Natural killer cell (primary cell): Measurements from ENCODE around the gene LANCL1. TPM values are rescaled to one million over a fixed set of nuclear protein-coding genes. Genes with fewer than 3 reads are reported as not detected.

Experiments
- ATAC-seq, 3 donors: fragments of 150-1000 bp in 2 of 3; fragments of 200-7000 bp in 1 of 3; cut with Tn5 transposase; 1 replicate in 1 of 3; 2 replicates in 2 of 3; pipeline ENCODE4 v1.10.0; 2021; ENCODE audit warnings: mild to moderate bottlenecking in 2 of 3, moderate library complexity in 2 of 3
- DNase-seq, 2 donors: peaks; one replicate each; pipeline versions ENCODE4 v3.0.0 to v3.0.0-alpha.2; 2013 to 2021; ENCODE audit warnings: mixed read lengths in 1 of 2
- H3K27ac ChIP-seq: one replicate; pipeline ENCODE4 v1.5.1; 2013; ENCODE audit warnings: mild to moderate bottlenecking, low read length
- H3K27me3 ChIP-seq: one replicate; pipeline ENCODE4 v1.6.1; 2013; ENCODE audit warnings: low read length; ENCODE audit not compliant: control insufficient read depth, insufficient read depth
- H3K36me3 ChIP-seq: one replicate; pipeline ENCODE4 v1.6.1; 2013; ENCODE audit warnings: low read length; ENCODE audit not compliant: control insufficient read depth, insufficient read depth
- H3K4me1 ChIP-seq: one replicate; pipeline ENCODE4 v1.6.1; 2013; ENCODE audit warnings: low read length; ENCODE audit not compliant: control insufficient read depth, insufficient read depth
- H3K4me3 ChIP-seq: one replicate; pipeline ENCODE4 v1.5.1; 2013; ENCODE audit warnings: low read length
- H3K9me3 ChIP-seq: one replicate; pipeline ENCODE4 v1.6.1; 2013; ENCODE audit warnings: low read length; ENCODE audit not compliant: control insufficient read depth, insufficient read depth
- H3K27ac Mint-ChIP-seq, 2 donors: one replicate each; pipeline ENCODE4 v1.8.0; 2022; ENCODE audit warnings: mild to moderate bottlenecking in 2 of 2, mixed read lengths in 2 of 2, moderate library complexity in 1 of 2
- H3K27me3 Mint-ChIP-seq, 2 donors: one replicate each; pipeline ENCODE4 v1.8.0; 2022; ENCODE audit warnings: low read depth in 2 of 2, mixed read lengths in 2 of 2
- H3K36me3 Mint-ChIP-seq: one replicate; pipeline ENCODE4 v1.8.0; 2022; ENCODE audit warnings: mixed read lengths
- H3K4me1 Mint-ChIP-seq, 2 donors: one replicate each; pipeline ENCODE4 v1.8.0; 2022; ENCODE audit warnings: mixed read lengths in 2 of 2
- H3K4me3 Mint-ChIP-seq: one replicate; pipeline ENCODE4 v1.8.0; 2022; ENCODE audit warnings: mild to moderate bottlenecking, moderate library complexity, mixed read lengths
- H3K9me3 Mint-ChIP-seq, 2 donors: one replicate each; pipeline ENCODE4 v1.8.0; 2022; ENCODE audit warnings: mixed read lengths in 2 of 2
- WGBS: methylation state at CpG from one replicate; pipeline ENCODE4 v1.1.7; 2013; ENCODE audit warnings: missing lambda C conversion rate; ENCODE audit not compliant: insufficient coverage; 5-methylcytosine and 5-hydroxymethylcytosine counted together
- intact Hi-C: fragments of 100-400 bp; cut with micrococcal nuclease; formaldehyde crosslinking; loops from one replicate; pipeline ENCODE4 v1.14.2; 2022
- total RNA-seq, 4 donors: library from RNA; stranded (reverse); fragments of 120-200 nt in 1 of 4; gene quantifications; one replicate each; pipeline versions ENCODE4 v1.2.3 to v1.2.4, GENCODE V29; 2013 to 2022
- TF ChIP-seq, protein P1 (sequence below): fragments of 200-600 bp; IDR thresholded peaks from one replicate; pipeline ENCODE4 v1.8.0; 2022; ENCODE audit warnings: antibody characterized with exemption

Gene LANCL1
- total RNA-seq, 3 donors from 2014 or later (not counting 1 experiment from before 2014, with no cell fraction given) = 21.0 to 27.0 (median 24.4) TPM

DNA sequence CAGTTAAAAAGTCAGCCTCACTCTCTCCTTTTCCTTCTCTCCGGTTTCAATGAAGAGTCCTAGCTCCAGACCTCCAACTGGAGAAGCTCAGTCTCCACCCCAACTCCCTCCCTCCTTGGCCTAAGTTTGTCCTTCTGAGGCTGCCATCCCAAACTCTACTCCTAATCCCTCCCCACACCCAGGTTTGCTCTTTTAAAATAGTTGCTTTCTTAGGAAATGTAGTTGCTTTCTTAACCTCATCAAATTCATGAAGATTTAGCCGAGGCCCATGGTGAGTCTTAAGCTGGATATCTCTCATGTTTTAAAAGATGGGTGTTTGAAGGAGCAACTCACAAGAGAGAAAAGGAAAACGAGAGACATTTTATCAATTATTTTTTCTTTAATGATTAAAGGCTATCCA is 937 bp upstream of the LANCL1 start:
- intact Hi-C loops = loop anchor here (5.0 kb wide), 1 partner anchor 305 kb away; the partner anchor contains the start of gene KANSL1L
- Mint-ChIP-seq H3K36me3 (no peaks in the 10 kb centered on the region), H3K4me3 (peak overlapping the region; percentile 98), H3K27ac (peak overlapping the region; percentile 91 to 99), H3K4me1 (peaks cover 52 to 60% of the 10 kb centered on the region in 2 donors), H3K27me3 (no peaks in the 10 kb centered on the region), H3K9me3 (no peaks in the 10 kb centered on the region)
- WGBS = 96% methylated on average over 2 of the region's 3 CpGs
- Histone ChIP-seq H3K27me3 (no peaks in the 10 kb centered on the region), H3K4me1 (peaks cover 21% of the 10 kb centered on the region), H3K36me3 (peaks cover 4% of the 10 kb centered on the region), H3K27ac (peak overlapping the region; percentile 87), H3K4me3 (peak overlapping the region; percentile 84), H3K9me3 (no peaks in the 10 kb centered on the region)
- ATAC-seq (no peak), DNase-seq (peak in 1 of 2 donors; percentile 37)
- TF ChIP-seq, protein P1, sequence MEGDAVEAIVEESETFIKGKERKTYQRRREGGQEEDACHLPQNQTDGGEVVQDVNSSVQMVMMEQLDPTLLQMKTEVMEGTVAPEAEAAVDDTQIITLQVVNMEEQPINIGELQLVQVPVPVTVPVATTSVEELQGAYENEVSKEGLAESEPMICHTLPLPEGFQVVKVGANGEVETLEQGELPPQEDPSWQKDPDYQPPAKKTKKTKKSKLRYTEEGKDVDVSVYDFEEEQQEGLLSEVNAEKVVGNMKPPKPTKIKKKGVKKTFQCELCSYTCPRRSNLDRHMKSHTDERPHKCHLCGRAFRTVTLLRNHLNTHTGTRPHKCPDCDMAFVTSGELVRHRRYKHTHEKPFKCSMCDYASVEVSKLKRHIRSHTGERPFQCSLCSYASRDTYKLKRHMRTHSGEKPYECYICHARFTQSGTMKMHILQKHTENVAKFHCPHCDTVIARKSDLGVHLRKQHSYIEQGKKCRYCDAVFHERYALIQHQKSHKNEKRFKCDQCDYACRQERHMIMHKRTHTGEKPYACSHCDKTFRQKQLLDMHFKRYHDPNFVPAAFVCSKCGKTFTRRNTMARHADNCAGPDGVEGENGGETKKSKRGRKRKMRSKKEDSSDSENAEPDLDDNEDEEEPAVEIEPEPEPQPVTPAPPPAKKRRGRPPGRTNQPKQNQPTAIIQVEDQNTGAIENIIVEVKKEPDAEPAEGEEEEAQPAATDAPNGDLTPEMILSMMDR = no peak

DNA sequence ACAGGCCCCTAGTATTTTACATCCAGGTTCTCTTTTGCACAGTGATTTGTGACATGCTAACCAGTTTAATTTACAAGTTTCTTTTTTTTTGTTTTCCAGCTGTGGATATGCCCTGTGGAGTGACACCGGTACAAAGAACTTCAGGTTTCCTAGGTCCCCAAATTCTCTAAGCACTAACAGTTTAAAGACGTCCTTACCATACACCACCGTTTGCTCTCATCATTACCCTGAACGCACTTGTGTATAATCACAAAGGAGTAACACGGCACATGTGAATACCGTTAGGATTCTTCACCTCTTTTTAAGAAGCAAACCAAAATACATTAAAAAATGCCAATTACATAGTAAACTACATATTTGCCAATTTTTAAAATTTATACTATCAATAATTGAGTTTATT is 853 bp downstream of the LANCL1 start:
- intact Hi-C loops = loop anchor here (5.0 kb wide), 1 partner anchor 303 kb away; the partner anchor contains the start of gene KANSL1L
- Mint-ChIP-seq H3K36me3 (peaks cover 10% of the 10 kb centered on the region), H3K27me3 (no peaks in the 10 kb centered on the region), H3K4me1 (peaks cover 52 to 69% of the 10 kb centered on the region in 2 donors), H3K27ac (peak overlapping the region; percentile 91 to 99), H3K4me3 (peak overlapping the region; percentile 85), H3K9me3 (no peaks in the 10 kb centered on the region)
- DNase-seq = peak in 1 of 2 donors; percentile 23
- WGBS = 45% methylated on average over 6 of the region's 6 CpGs
- peak overlapping the region; percentile 84 for H3K4me3 ChIP-seq
- no peaks in the 10 kb centered on the region for H3K9me3 ChIP-seq
- TF ChIP-seq, protein P1 = no peak
- H3K4me1 ChIP-seq = peaks cover 21% of the 10 kb centered on the region
- H3K27ac ChIP-seq = peak overlapping the region; percentile 49
- no peak for ATAC-seq
- H3K36me3 ChIP-seq = peaks cover 14% of the 10 kb centered on the region
- H3K27me3 ChIP-seq = no peaks in the 10 kb centered on the region

DNA sequence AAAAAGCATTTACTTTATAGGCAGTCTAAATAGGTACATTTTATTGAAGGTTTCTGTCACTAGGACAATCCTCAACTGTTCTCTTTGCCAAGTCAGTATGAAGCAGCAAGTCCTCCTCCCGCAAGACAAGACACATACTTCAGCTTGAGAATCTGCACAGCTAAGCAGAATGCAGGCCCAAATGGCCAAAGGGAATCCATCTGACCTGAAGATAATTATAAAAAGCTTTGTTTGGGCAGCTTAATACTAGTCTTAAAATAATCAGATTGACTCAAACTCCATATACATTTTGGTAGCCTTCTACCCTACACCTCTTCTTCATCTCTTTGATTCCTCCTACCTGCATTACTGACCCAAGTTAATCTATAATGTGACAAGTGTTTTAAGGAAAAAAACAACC is 1.8 kb downstream of the LANCL1 start:
- Histone ChIP-seq H3K36me3 (peaks cover 20% of the 10 kb centered on the region), H3K27ac (peak overlapping the region; percentile 3), H3K4me1 (peaks cover 16% of the 10 kb centered on the region), H3K27me3 (no peaks in the 10 kb centered on the region), H3K4me3 (no peak overlapping the region), H3K9me3 (no peaks in the 10 kb centered on the region)
- intact Hi-C loops = loop anchor here (5.0 kb wide), 1 partner anchor 302 kb away; the partner anchor contains the start of gene KANSL1L
- peaks cover 10% of the 10 kb centered on the region for H3K36me3 Mint-ChIP-seq
- H3K9me3 Mint-ChIP-seq = no peaks in the 10 kb centered on the region
- peak overlapping the region; percentile 69 for H3K4me3 Mint-ChIP-seq
- H3K4me1 Mint-ChIP-seq = peaks cover 43 to 61% of the 10 kb centered on the region in 2 donors
- WGBS = 93% methylated on average over 1 of the region's 1 CpG
- peak overlapping the region; percentile 91 to 99 for H3K27ac Mint-ChIP-seq
- peak in 1 of 2 donors; percentile 20 for DNase-seq
- no peaks in the 10 kb centered on the region for H3K27me3 Mint-ChIP-seq
- TF ChIP-seq, protein P1 = no peak
- no peak for ATAC-seq

DNA sequence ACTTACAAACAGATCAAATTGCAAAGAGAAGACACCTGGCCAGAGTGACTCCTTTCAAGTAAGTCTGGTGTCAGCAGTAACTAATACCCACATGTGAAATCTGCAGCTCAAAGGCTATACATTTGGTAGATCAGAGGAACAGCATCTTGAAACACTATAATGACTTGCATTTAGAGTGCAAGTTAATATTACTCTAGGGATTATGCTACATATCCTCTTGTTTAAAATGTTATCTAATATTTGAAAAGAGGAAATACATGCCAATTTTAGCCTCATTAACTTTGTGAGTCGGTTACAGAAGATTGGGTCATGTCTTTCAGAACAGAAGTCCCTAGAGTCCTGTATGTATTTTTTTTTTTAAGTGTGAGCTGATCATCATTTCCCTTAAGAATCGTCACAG is 15.2 kb downstream of the LANCL1 start:
- H3K27ac Mint-ChIP-seq = no peak overlapping the region
- 80% methylated on average over 1 of the region's 2 CpGs for WGBS

More for the DNA sequence above, 15.2 kb downstream of the LANCL1 start:
- Histone ChIP-seq H3K27ac (no peak overlapping the region), H3K4me1 (no peaks in the 10 kb centered on the region), H3K9me3 (no peaks in the 10 kb centered on the region), H3K36me3 (peaks cover 34% of the 10 kb centered on the region), H3K4me3 (no peak overlapping the region), H3K27me3 (no peaks in the 10 kb centered on the region)
- H3K36me3 Mint-ChIP-seq = peaks cover 14% of the 10 kb centered on the region
- H3K4me3 Mint-ChIP-seq = no peak overlapping the region
- DNase-seq (no peak), ATAC-seq (no peak)
- no peaks in the 10 kb centered on the region for H3K9me3 Mint-ChIP-seq
- H3K27me3 Mint-ChIP-seq = no peaks in the 10 kb centered on the region
- TF ChIP-seq, protein P1 = no peak
- intact Hi-C loops = no loop called here
- H3K4me1 Mint-ChIP-seq = peaks cover 4 to 15% of the 10 kb centered on the region in 2 donors
